SK-N-MC (cell line): ENCODE data around the gene FSCN2.

Experiments
- EZH2 ChIP-seq: fragments of 200-600 bp; sonication (generic); IDR thresholded peaks from one replicate; pipeline ENCODE4 v1.6.1; 2017; ENCODE audit warnings: antibody characterized with exemption
- POLR2AphosphoS5 ChIP-seq: IDR thresholded peaks from 2 replicates; pipeline ENCODE4 v1.6.1; 2012; ENCODE audit warnings: mild to moderate bottlenecking, low read depth, low read length, borderline replicate concordance

DNA sequence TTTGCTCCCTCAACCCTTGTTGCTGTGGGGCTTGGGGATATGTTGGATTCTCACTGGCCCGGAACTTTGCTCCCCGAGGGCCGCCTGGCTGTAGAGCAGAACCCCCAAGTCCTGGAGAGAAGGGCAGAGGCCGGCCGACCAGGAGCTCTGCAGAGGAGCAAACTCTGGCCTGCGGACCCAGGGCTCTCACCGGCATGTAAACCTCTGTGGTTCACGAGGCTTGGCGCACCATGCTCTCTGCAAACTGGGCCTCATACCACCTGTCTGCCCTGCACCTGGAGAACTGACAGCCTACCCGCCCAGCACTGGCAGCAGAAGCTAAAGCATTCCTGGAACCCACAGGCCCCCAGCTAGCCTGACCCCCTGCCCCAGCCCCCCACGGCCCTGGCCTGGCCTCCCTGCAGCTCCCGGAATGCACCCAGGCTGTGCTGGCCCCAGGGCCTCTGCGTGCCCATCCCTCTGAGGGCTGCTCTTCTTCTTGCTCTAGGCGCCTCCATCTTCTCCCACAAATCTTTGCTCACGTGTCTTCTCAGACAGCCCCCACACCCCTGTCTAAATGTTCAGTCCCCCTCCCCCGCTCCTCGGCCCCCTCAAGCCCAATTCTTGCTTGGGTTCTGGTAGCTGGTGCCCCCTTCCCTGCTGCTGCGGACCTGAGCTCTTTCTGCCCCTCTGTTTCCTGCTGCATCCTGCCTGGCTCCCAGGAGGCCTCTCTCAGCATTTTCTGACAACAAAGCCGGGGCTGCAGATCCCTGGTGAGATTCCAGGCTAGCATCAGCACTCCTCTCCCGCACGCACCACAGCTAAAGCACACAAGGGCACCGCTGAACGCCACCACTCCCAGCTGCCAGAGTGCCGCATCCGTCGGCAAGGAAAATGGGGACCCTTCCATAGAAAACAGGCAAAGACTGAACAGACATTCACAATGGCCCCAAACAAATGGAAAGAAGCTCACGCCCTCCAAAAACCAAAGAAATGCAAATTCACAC is 38.9 kb upstream of the FSCN2 start:
- TF ChIP-seq POLR2AphosphoS5 (no peak), EZH2 (no peak)
